A549 (cell line): ENCODE data around the gene ALG10B. TPM values are rescaled to one million over a fixed set of nuclear protein-coding genes. Genes with fewer than 3 reads are reported as not detected.

Experiments used
- ATAC-seq, 2 experiments: fragments of 200-7000 bp in 1 of 2; fragments of >200 bp in 1 of 2; cut with Nextera tagmentation in 1 of 2; cut with Tn5 transposase in 1 of 2; 3 replicates each; pipeline versions ENCODE4 v1.8.0 to v1.9.1; 2018 to 2020; ENCODE audit warnings: mild to moderate bottlenecking in 1 of 2, moderate library complexity in 1 of 2
- CTCF ChIA-PET: fragments of 300-600 bp; sonication (Branson Sonifier 250); formaldehyde crosslinking; extraction: SDS; loops from one replicate; lab custom pipeline; 2021; ENCODE audit warnings: antibody characterized with exemption, inconsistent platforms; lab: Yijun Ruan, JAX
- POLR2A ChIA-PET: fragments of 350-600 bp; formaldehyde crosslinking; extraction: SDS; loops from one replicate; lab custom pipeline; 2021; ENCODE audit warnings: antibody characterized with exemption, inconsistent platforms; lab: Yijun Ruan, JAX
- DNase-seq, 2 experiments: peaks; one replicate each; pipeline versions ENCODE4 v3.0.0 to v3.0.0-alpha.2; 2011 to 2016; ENCODE audit warnings: low read depth in 1 of 2, low spot score in 1 of 2
- FAIRE-seq: peaks from 2 replicates; lab custom pipeline; 2011; peaks lifted over from hg19 to GRCh38; lab: Jason Lieb, UNC
- H3K27ac ChIP-seq, 2 experiments: fragments of >200 bp; sonication (Bioruptor Twin); formaldehyde crosslinking; 3 replicates each; pipeline ENCODE4 v1.5.1; 2016 to 2017
- H3K4me1 ChIP-seq: fragments of >200 bp; sonication (Bioruptor Twin); formaldehyde crosslinking; 3 replicates; pipeline ENCODE4 v1.6.1; 2016
- H3K4me2 ChIP-seq: fragments of >200 bp; sonication (Bioruptor Twin); formaldehyde crosslinking; 3 replicates; pipeline ENCODE4 v1.6.1; 2016
- H3K4me3 ChIP-seq: fragments of >200 bp; sonication (Bioruptor Twin); formaldehyde crosslinking; 3 replicates; pipeline ENCODE4 v1.5.1; 2016
- H3K9me3 ChIP-seq: fragments of >200 bp; sonication (Bioruptor Twin); formaldehyde crosslinking; 3 replicates; pipeline ENCODE4 v1.6.1; 2016
- CHD2 ChIP-seq: fragments of 150-350 bp; IDR thresholded peaks from 2 replicates; pipeline ENCODE4 v1.6.1; 2014; ENCODE audit warnings: low read length; ENCODE audit not compliant: partially characterized antibody
- EHMT2 ChIP-seq: fragments of 200-600 bp; sonication (generic); IDR thresholded peaks from 2 replicates; pipeline ENCODE4 v1.6.1; 2016; ENCODE audit warnings: antibody characterized with exemption, low read depth, mild to moderate bottlenecking, moderate library complexity
- FOXS1 ChIP-seq: fragments of 250-450 bp; sonication (Bioruptor Pico); IDR thresholded peaks from 2 replicates; pipeline ENCODE4 v1.5.0; 2020; ENCODE audit warnings: mild to moderate bottlenecking, moderate library complexity
- HDAC2 ChIP-seq: fragments of 200-600 bp; sonication (generic); IDR thresholded peaks from 2 replicates; pipeline ENCODE4 v1.6.1; 2016
- HOXA7 ChIP-seq: fragments of 250-450 bp; sonication (Bioruptor Pico); IDR thresholded peaks from 2 replicates; pipeline ENCODE4 v1.5.0; 2020; ENCODE audit warnings: mild to moderate bottlenecking, moderate library complexity
- HOXB13 ChIP-seq: fragments of 250-450 bp; sonication (Bioruptor Pico); IDR thresholded peaks from 2 replicates; pipeline ENCODE4 v1.5.0; 2020; ENCODE audit warnings: low read depth, mild to moderate bottlenecking, moderate library complexity
- HOXB5 ChIP-seq: fragments of 250-450 bp; sonication (Bioruptor Pico); IDR thresholded peaks from 2 replicates; pipeline ENCODE4 v1.5.0; 2020; ENCODE audit warnings: mild to moderate bottlenecking, moderate library complexity
- NFE2L2 ChIP-seq: fragments of 150-350 bp; conservative IDR thresholded peaks from 2 replicates; pipeline ENCODE4 v1.6.1; 2014; ENCODE audit warnings: low read length
- NR3C1 ChIP-seq: fragments of >200 bp; sonication (Bioruptor Twin); formaldehyde crosslinking; IDR thresholded peaks from 3 replicates; pipeline ENCODE4 v1.6.1; 2017
- POLR2AphosphoS2 ChIP-seq: conservative IDR thresholded peaks from 2 replicates; pipeline ENCODE4 v1.6.1; 2012; ENCODE audit warnings: low read length, improper control_type of control experiment, inconsistent platforms
- RCOR1 ChIP-seq: fragments of 150-350 bp; IDR thresholded peaks from 2 replicates; pipeline ENCODE4 v1.6.1; 2014; ENCODE audit warnings: antibody characterized with exemption, low read length, low read depth
- SREBF2 ChIP-seq: fragments of 450-650 bp; IDR thresholded peaks from 2 replicates; pipeline ENCODE4 v1.6.1; 2014; ENCODE audit warnings: mild to moderate bottlenecking, moderate library complexity
- ZFP36 ChIP-seq: fragments of 450-650 bp; IDR thresholded peaks from 2 replicates; pipeline ENCODE4 v1.6.1; 2014; ENCODE audit warnings: borderline replicate concordance; ENCODE audit not compliant: partially characterized antibody
- ZNF302 ChIP-seq: fragments of 250-450 bp; sonication (Bioruptor Pico); IDR thresholded peaks from 2 replicates; pipeline ENCODE4 v1.9.0; 2021; ENCODE audit warnings: inconsistent platforms, mild to moderate bottlenecking, moderate library complexity
- WGBS: methylation state at CpG from one replicate; pipeline ENCODE4 v1.1.6; 2017; ENCODE audit errors: missing lambda C conversion rate; 5-methylcytosine and 5-hydroxymethylcytosine counted together
- polyA plus RNA-seq, 4 experiments: library from polyadenylated mRNA; depleted of rRNA in 3 of 4; stranded (reverse); fragments of >200 nt; fragmentation: RNase III in 1 of 4; extraction: RNeasy Plus Mini Kit Qiagen cat#74134 plus additional on column Dnase treatment in 1 of 4; gene quantifications; 2 replicates in 3 of 4; 3 replicates in 1 of 4; pipeline ENCODE4 v1.2.3, GENCODE V29; 2011 to 2017
- TF ChIP-seq, protein P1 (sequence below): IDR thresholded peaks from 2 replicates; pipeline ENCODE4 v1.6.1; 2012
- TF ChIP-seq, protein P2 (sequence below): fragments of 200-600 bp; sonication (generic); IDR thresholded peaks from 2 replicates; pipeline ENCODE4 v1.6.1; 2016; ENCODE audit warnings: antibody characterized with exemption, mild to moderate bottlenecking, moderate library complexity
- TF ChIP-seq, protein P3 (sequence below): fragments of 150-350 bp; IDR thresholded peaks from 2 replicates; pipeline ENCODE4 v1.6.1; 2014; ENCODE audit warnings: low read depth, mild to moderate bottlenecking, low read length
- TF ChIP-seq, protein P4 (sequence below): IDR thresholded peaks from 2 replicates; pipeline ENCODE4 v1.6.1; 2012; ENCODE audit warnings: low read depth, borderline replicate concordance

The ALG10B gene
- polyA plus RNA-seq, 2 of the 4 experiments (the other 2 are of a cell fraction), result 4.7 to 15.2 TPM

DNA sequence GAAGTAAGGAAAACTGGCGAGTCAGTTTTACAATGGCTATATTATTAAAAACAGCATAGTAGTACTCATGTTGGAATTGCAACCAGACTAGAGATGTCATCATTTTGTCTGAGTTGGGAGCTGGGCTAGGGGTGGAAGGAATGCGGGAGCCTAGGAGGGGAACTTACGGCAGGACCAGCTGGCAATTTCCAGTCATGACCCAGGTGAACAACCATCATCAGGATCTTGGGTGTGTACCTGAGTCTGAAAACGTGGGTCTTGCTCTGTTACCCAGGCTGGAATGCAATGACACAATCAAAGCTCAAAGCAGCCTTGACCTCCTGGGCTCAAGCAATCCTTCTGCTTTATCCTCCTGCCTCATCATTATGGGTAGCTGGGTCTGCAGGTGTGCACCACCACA lies 50.9 kb downstream of the ALG10B start:
- no peak for ATAC-seq
- POLR2A ChIA-PET, result no interaction called here
- 33% methylated on average over 4 of the region's 4 CpGs for WGBS

GRCh38 chr12:38370311-38370710 lies 53.7 kb downstream of the ALG10B start:
- 28% methylated on average over 4 of the region's 4 CpGs for WGBS
- POLR2A ChIA-PET, result no interaction called here
- DNase-seq (no peak), FAIRE-seq (no peak), ATAC-seq (no peak)
- no peak overlapping the region for H3K4me3 ChIP-seq
- no peak for TF ChIP-seq CHD2
- TF ChIP-seq HDAC2, result no peak
- TF ChIP-seq, protein P1, sequence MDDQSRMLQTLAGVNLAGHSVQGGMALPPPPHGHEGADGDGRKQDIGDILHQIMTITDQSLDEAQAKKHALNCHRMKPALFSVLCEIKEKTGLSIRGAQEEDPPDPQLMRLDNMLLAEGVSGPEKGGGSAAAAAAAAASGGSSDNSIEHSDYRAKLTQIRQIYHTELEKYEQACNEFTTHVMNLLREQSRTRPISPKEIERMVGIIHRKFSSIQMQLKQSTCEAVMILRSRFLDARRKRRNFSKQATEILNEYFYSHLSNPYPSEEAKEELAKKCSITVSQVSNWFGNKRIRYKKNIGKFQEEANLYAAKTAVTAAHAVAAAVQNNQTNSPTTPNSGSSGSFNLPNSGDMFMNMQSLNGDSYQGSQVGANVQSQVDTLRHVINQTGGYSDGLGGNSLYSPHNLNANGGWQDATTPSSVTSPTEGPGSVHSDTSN, result no peak
- TF ChIP-seq RCOR1, result no peak
- TF ChIP-seq ZFP36, result no peak
- no peak for TF ChIP-seq NR3C1
- no peak overlapping the region for H3K27ac ChIP-seq
- H3K4me2 ChIP-seq, result no peak overlapping the region
- CTCF ChIA-PET, result no interaction called here
- no peaks in the 10 kb centered on the region for H3K4me1 ChIP-seq
- H3K9me3 ChIP-seq, result no peaks in the 10 kb centered on the region

More for the DNA sequence above, 50.9 kb downstream of the ALG10B start:
- TF ChIP-seq CHD2 (no peak), ZNF302 (no peak), HOXA7 (CRISPR knock-in tag) (no peak), NFE2L2 (no peak), HOXB5 (CRISPR knock-in tag) (no peak), EHMT2 (no peak), HOXB13 (no peak), ZFP36 (no peak), FOXS1 (CRISPR knock-in tag) (no peak), POLR2AphosphoS2 (no peak), RCOR1 (no peak), SREBF2 (no peak)
- TF ChIP-seq, protein P2, sequence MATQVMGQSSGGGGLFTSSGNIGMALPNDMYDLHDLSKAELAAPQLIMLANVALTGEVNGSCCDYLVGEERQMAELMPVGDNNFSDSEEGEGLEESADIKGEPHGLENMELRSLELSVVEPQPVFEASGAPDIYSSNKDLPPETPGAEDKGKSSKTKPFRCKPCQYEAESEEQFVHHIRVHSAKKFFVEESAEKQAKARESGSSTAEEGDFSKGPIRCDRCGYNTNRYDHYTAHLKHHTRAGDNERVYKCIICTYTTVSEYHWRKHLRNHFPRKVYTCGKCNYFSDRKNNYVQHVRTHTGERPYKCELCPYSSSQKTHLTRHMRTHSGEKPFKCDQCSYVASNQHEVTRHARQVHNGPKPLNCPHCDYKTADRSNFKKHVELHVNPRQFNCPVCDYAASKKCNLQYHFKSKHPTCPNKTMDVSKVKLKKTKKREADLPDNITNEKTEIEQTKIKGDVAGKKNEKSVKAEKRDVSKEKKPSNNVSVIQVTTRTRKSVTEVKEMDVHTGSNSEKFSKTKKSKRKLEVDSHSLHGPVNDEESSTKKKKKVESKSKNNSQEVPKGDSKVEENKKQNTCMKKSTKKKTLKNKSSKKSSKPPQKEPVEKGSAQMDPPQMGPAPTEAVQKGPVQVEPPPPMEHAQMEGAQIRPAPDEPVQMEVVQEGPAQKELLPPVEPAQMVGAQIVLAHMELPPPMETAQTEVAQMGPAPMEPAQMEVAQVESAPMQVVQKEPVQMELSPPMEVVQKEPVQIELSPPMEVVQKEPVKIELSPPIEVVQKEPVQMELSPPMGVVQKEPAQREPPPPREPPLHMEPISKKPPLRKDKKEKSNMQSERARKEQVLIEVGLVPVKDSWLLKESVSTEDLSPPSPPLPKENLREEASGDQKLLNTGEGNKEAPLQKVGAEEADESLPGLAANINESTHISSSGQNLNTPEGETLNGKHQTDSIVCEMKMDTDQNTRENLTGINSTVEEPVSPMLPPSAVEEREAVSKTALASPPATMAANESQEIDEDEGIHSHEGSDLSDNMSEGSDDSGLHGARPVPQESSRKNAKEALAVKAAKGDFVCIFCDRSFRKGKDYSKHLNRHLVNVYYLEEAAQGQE, result no peak
- TF ChIP-seq, protein P3, sequence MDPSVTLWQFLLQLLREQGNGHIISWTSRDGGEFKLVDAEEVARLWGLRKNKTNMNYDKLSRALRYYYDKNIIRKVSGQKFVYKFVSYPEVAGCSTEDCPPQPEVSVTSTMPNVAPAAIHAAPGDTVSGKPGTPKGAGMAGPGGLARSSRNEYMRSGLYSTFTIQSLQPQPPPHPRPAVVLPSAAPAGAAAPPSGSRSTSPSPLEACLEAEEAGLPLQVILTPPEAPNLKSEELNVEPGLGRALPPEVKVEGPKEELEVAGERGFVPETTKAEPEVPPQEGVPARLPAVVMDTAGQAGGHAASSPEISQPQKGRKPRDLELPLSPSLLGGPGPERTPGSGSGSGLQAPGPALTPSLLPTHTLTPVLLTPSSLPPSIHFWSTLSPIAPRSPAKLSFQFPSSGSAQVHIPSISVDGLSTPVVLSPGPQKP, result no peak
- TF ChIP-seq, protein P4, sequence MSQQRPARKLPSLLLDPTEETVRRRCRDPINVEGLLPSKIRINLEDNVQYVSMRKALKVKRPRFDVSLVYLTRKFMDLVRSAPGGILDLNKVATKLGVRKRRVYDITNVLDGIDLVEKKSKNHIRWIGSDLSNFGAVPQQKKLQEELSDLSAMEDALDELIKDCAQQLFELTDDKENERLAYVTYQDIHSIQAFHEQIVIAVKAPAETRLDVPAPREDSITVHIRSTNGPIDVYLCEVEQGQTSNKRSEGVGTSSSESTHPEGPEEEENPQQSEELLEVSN, result no peak
- CTCF ChIA-PET, result no interaction called here
- no peaks in the 10 kb centered on the region for H3K9me3 ChIP-seq
- no peak overlapping the region for H3K4me3 ChIP-seq
- DNase-seq, result no peak
- no peak overlapping the region for H3K4me2 ChIP-seq
- H3K4me1 ChIP-seq, result no peaks in the 10 kb centered on the region
- FAIRE-seq, result no peak
- H3K27ac ChIP-seq, result no peak overlapping the region
